Measurements from ENCODE around the gene SH3GL3. TPM values are rescaled to one million over a fixed set of nuclear protein-coding genes. Genes with fewer than 3 reads are reported as not detected.

Gene SH3GL3
- total RNA-seq, 2 donors from 2014 or later, result 3.5 to 3.8 TPM

- Histone ChIP-seq H3K27ac (ENCODE audit: low read depth, low read length) (no peak overlapping the region), H3K4me3 (ENCODE audit: low read length) (no peak overlapping the region), H3K4me1 (ENCODE audit: control insufficient read depth, insufficient read depth, low read length) (no peaks in the 10 kb centered on the region), H3K27me3 (ENCODE audit: control insufficient read depth, insufficient read depth, low read length, poor library complexity, severe bottlenecking) (no peaks in the 10 kb centered on the region), H3K9ac (ENCODE audit: extremely low read depth, low read length, poor library complexity, severe bottlenecking) (no peak overlapping the region), H3K9me3 (ENCODE audit: control insufficient read depth, low read length) (peaks cover 18% of the 10 kb centered on the region), H3K36me3 (ENCODE audit: control insufficient read depth, insufficient read depth, low read length) (no peaks in the 10 kb centered on the region)
- no peak for TF ChIP-seq CTCF (conservative IDR thresholded peaks at IDR 0.05)
- no peaks in the 10 kb centered on the region for H3K36me3 Mint-ChIP-seq (ENCODE audit: low read depth)
- no peak for DNase-seq
- H3K27me3 Mint-ChIP-seq (ENCODE audit: insufficient read depth), result no peaks in the 10 kb centered on the region
- 77% methylated on average over 2 of the region's 2 CpGs; no CpG with 5 or more reads in 1 of the 2 experiments for WGBS, 2 experiments (ENCODE audit: insufficient coverage in 1 of 2, insufficient read length in 1 of 2)
- peaks cover 11% of the 10 kb centered on the region for H3K4me1 Mint-ChIP-seq
- H3K27ac Mint-ChIP-seq, result peak overlapping the region; percentile 75
- H3K4me3 Mint-ChIP-seq, result no peak overlapping the region
- peaks cover 25% of the 10 kb centered on the region for H3K9me3 Mint-ChIP-seq
Observed at GRCh38 chr15:83499476-83499875, 52.3 kb downstream of the SH3GL3 start.

GRCh38 chr15:83503595-83504364 is 56.6 kb downstream of the SH3GL3 start:
- Mint-ChIP-seq H3K27me3 (ENCODE audit: insufficient read depth) (no peaks in the 10 kb centered on the region), H3K4me3 (no peak overlapping the region), H3K27ac (no peak overlapping the region), H3K4me1 (peaks cover 8% of the 10 kb centered on the region), H3K9me3 (peaks cover 1% of the 10 kb centered on the region), H3K36me3 (ENCODE audit: low read depth) (no peaks in the 10 kb centered on the region)
- 100% methylated on average over 1 to 3 of the region's 4 CpGs for WGBS, 2 experiments (ENCODE audit: insufficient coverage in 1 of 2, insufficient read length in 1 of 2)
- no peak overlapping the region for H3K4me3 ChIP-seq (ENCODE audit: low read length)
- peaks cover 1% of the 10 kb centered on the region for H3K9me3 ChIP-seq (ENCODE audit: control insufficient read depth, low read length)
- TF ChIP-seq CTCF (conservative IDR thresholded peaks at IDR 0.05), result no peak
- no peak for DNase-seq
- H3K27me3 ChIP-seq (ENCODE audit: control insufficient read depth, insufficient read depth, low read length, poor library complexity, severe bottlenecking), result no peaks in the 10 kb centered on the region
- H3K27ac ChIP-seq (ENCODE audit: low read depth, low read length), result no peak overlapping the region
- no peak overlapping the region for H3K9ac ChIP-seq (ENCODE audit: extremely low read depth, low read length, poor library complexity, severe bottlenecking)
- H3K36me3 ChIP-seq (ENCODE audit: control insufficient read depth, insufficient read depth, low read length), result no peaks in the 10 kb centered on the region
- no peaks in the 10 kb centered on the region for H3K4me1 ChIP-seq (ENCODE audit: control insufficient read depth, insufficient read depth, low read length)

GRCh38 chr15:83504365-83504764 is 57.2 kb downstream of the SH3GL3 start:
- no peak overlapping the region for H3K27ac ChIP-seq (ENCODE audit: low read depth, low read length)
- H3K27me3 ChIP-seq (ENCODE audit: control insufficient read depth, insufficient read depth, low read length, poor library complexity, severe bottlenecking), result no peaks in the 10 kb centered on the region

More at GRCh38 chr15:83504365-83504764, 57.2 kb downstream of the SH3GL3 start:
- no peak for TF ChIP-seq CTCF (conservative IDR thresholded peaks at IDR 0.05)
- no peak overlapping the region for H3K9ac ChIP-seq (ENCODE audit: extremely low read depth, low read length, poor library complexity, severe bottlenecking)
- Mint-ChIP-seq H3K9me3 (no peaks in the 10 kb centered on the region), H3K4me1 (peaks cover 5% of the 10 kb centered on the region), H3K36me3 (ENCODE audit: low read depth) (no peaks in the 10 kb centered on the region), H3K27me3 (ENCODE audit: insufficient read depth) (no peaks in the 10 kb centered on the region), H3K4me3 (no peak overlapping the region), H3K27ac (no peak overlapping the region)
- H3K4me1 ChIP-seq (ENCODE audit: control insufficient read depth, insufficient read depth, low read length), result no peaks in the 10 kb centered on the region
- no peaks in the 10 kb centered on the region for H3K9me3 ChIP-seq (ENCODE audit: control insufficient read depth, low read length)
- 80 to 86% methylated on average over 1 to 4 of the region's 4 CpGs for WGBS, 2 experiments (ENCODE audit: insufficient coverage in 1 of 2, insufficient read length in 1 of 2)
- no peak overlapping the region for H3K4me3 ChIP-seq (ENCODE audit: low read length)
- H3K36me3 ChIP-seq (ENCODE audit: control insufficient read depth, insufficient read depth, low read length), result no peaks in the 10 kb centered on the region
- DNase-seq, result no peak
